GM19372 (cell line): ENCODE results near the gene GTF2A1L.

ENCODE experiments used
- ATAC-seq: cut with Tn5 transposase; IDR thresholded peaks from one replicate; pipeline ENCODE4 v1.9.1; 2021; ENCODE audit warnings: mild to moderate bottlenecking, low read depth, moderate library complexity; ENCODE audit not compliant: unreplicated experiment

GTF2A1L gene

GRCh38 chr2:48728840-48729239, 111.2 kb downstream of the GTF2A1L start:
- ATAC-seq, result no peak
